NT2/D1 (cell line): ENCODE measurements around the gene ULK1.
"Not testable (repeated sequence)": the region's sequence is repeated elsewhere in the genome, so short reads cannot be mapped to it uniquely, and the experiment has no call there.

ENCODE experiments used
- DNase-seq: peaks from one replicate; pipeline ENCODE4 v3.0.0-alpha.2; 2011; ENCODE audit warnings: low read depth, low spot score
- H3K27me3 ChIP-seq: 2 replicates; pipeline ENCODE4 v1.6.0; 2011; ENCODE audit warnings: mild to moderate bottlenecking; ENCODE audit not compliant: insufficient read length, insufficient read depth
- H3K36me3 ChIP-seq: 2 replicates; pipeline ENCODE4 v1.6.1; 2011; ENCODE audit warnings: mild to moderate bottlenecking, low read length, mixed read lengths; ENCODE audit not compliant: insufficient read depth, insufficient read length
- H3K4me1 ChIP-seq: 2 replicates; pipeline ENCODE4 v1.5.1; 2011; ENCODE audit not compliant: insufficient read depth, insufficient read length
- H3K4me3 ChIP-seq: 2 replicates; pipeline ENCODE4 v1.5.1; 2011; ENCODE audit warnings: low read depth; ENCODE audit not compliant: insufficient read length
- H3K9ac ChIP-seq: 2 replicates; pipeline ENCODE4 v1.6.0; 2011; ENCODE audit warnings: low read depth; ENCODE audit not compliant: insufficient read length
- H3K9me3 ChIP-seq: 2 replicates; pipeline ENCODE4 v1.5.1; 2011; ENCODE audit warnings: mild to moderate bottlenecking, low read length; ENCODE audit not compliant: insufficient read depth
- SUZ12 ChIP-seq: IDR thresholded peaks from 2 replicates; pipeline ENCODE4 v1.6.1; 2011; ENCODE audit not compliant: insufficient read length, insufficient read depth; ENCODE audit errors: extremely low read depth
- YY1 ChIP-seq: IDR thresholded peaks from 2 replicates; pipeline ENCODE4 v1.6.1; 2011; ENCODE audit not compliant: insufficient read length, insufficient read depth
- ZNF274 ChIP-seq: IDR thresholded peaks from 2 replicates; pipeline ENCODE4 v1.6.1; 2011; ENCODE audit warnings: mild to moderate bottlenecking, low read depth, low read length

The ULK1 gene

GRCh38 chr12:131959116-131959515, 64.7 kb downstream of the ULK1 start:
- TF ChIP-seq YY1 (no peak), ZNF274 (no peak), SUZ12 (no peak)

GRCh38 chr12:131959641-131960589, 65.5 kb downstream of the ULK1 start:
- TF ChIP-seq YY1 (no peak), SUZ12 (no peak), ZNF274 (no peak)

More at GRCh38 chr12:131959116-131959515, 64.7 kb downstream of the ULK1 start:
- no peaks in the 10 kb centered on the region for H3K9me3 ChIP-seq
- H3K36me3 ChIP-seq, result peaks cover 14% of the 10 kb centered on the region
- H3K4me1 ChIP-seq, result peaks cover 9% of the 10 kb centered on the region
- H3K4me3 ChIP-seq, result no peak overlapping the region
- DNase-seq, result no peak
- H3K9ac ChIP-seq, result no peak overlapping the region
- no peaks in the 10 kb centered on the region for H3K27me3 ChIP-seq

GRCh38 chr12:131960590-131961325, 66.3 kb downstream of the ULK1 start:
- not testable (repeated sequence) for H3K9me3 ChIP-seq, H3K4me3 ChIP-seq, H3K4me1 ChIP-seq, H3K9ac ChIP-seq, DNase-seq, H3K27me3 ChIP-seq
- H3K36me3 ChIP-seq, result peaks cover 18% of the 10 kb centered on the region

More at GRCh38 chr12:131959641-131960589, 65.5 kb downstream of the ULK1 start:
- Histone ChIP-seq H3K9me3 (no peaks in the 10 kb centered on the region), H3K27me3 (no peaks in the 10 kb centered on the region), H3K4me3 (no peak overlapping the region), H3K36me3 (peaks cover 14% of the 10 kb centered on the region), H3K9ac (no peak overlapping the region), H3K4me1 (peaks cover 9% of the 10 kb centered on the region)
- no peak for DNase-seq

DNA sequence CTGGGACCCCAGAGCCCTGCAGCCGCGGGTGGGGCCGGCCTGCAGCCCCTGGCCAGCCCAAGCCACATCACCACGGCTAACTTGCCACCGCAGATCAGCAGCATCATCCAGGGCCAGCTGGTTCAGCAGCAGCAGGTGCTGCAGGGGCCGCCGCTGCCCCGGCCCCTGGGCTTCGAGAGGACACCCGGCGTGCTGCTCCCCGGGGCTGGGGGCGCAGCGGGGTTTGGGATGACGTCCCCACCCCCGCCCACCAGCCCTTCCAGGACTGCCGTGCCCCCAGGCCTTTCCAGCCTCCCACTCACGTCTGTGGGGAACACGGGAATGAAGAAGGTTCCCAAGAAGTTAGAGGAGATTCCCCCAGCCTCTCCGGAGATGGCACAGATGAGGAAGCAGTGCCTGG, 66.9 kb downstream of the ULK1 start:
- H3K4me3 ChIP-seq, H3K9me3 ChIP-seq, DNase-seq: not testable (repeated sequence)

GRCh38 chr12:131962069-131962468, 67.6 kb downstream of the ULK1 start:
- no peak for TF ChIP-seq ZNF274
- TF ChIP-seq SUZ12, result no peak
- no peak for TF ChIP-seq YY1
- Histone ChIP-seq H3K9me3 (no peaks in the 10 kb centered on the region), H3K27me3 (no peaks in the 10 kb centered on the region), H3K4me3 (no peak overlapping the region), H3K36me3 (peaks cover 18% of the 10 kb centered on the region), H3K9ac (no peak overlapping the region), H3K4me1 (peaks cover 9% of the 10 kb centered on the region)
- DNase-seq, result no peak

More for the DNA sequence above, 66.9 kb downstream of the ULK1 start:
- not testable (repeated sequence) for H3K27me3 ChIP-seq, H3K4me1 ChIP-seq, H3K9ac ChIP-seq
- H3K36me3 ChIP-seq, result peaks cover 18% of the 10 kb centered on the region

DNA sequence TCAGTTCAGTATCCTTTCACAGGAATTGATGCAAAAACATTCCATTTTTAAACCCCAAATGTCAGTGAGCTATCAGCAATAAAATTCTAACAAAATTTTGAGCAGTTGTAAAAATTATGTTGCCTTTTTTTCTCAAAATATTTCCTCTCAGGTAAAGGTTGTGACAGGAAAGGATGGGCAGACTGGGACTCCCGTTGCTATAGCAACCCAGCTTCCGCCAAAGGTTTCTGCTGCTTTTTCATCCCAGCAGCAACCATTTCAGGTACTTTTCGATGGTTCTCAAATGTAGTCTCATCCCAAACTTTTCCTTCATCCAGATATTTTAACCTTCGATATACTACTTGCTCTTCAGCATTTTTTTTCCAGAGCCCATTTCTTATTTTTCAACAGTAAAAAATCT, 69.0 kb downstream of the ULK1 start:
- DNase-seq, result no peak
- Histone ChIP-seq H3K4me3 (no peak overlapping the region), H3K36me3 (peaks cover 18% of the 10 kb centered on the region), H3K27me3 (no peaks in the 10 kb centered on the region), H3K9ac (no peak overlapping the region), H3K9me3 (no peaks in the 10 kb centered on the region), H3K4me1 (peaks cover 9% of the 10 kb centered on the region)
- no peak for TF ChIP-seq ZNF274
- no peak for TF ChIP-seq YY1
- no peak for TF ChIP-seq SUZ12

- Histone ChIP-seq H3K27me3 (no peaks in the 10 kb centered on the region), H3K4me1 (no peaks in the 10 kb centered on the region), H3K4me3 (no peak overlapping the region), H3K9ac (no peak overlapping the region), H3K36me3 (peaks cover 18% of the 10 kb centered on the region), H3K9me3 (no peaks in the 10 kb centered on the region)
- TF ChIP-seq SUZ12, result no peak
- no peak for TF ChIP-seq YY1
- TF ChIP-seq ZNF274, result no peak
- DNase-seq, result no peak
Observed at GRCh38 chr12:131965073-131965472, 70.7 kb downstream of the ULK1 start.
